AG04450 (cell line): Measurements from ENCODE around the gene TPST1. TPM values are rescaled to one million over a fixed set of nuclear protein-coding genes. Genes with fewer than 3 reads are reported as not detected.
A peak's percentile ranks its signal among the peaks of the same experiment; 100 is the strongest.
"Not testable (repeated sequence)": the region's sequence is repeated elsewhere in the genome, so short reads cannot be mapped to it uniquely, and the experiment has no call there.

ENCODE experiments used
- CTCF ChIA-PET: fragments of 300-600, 350-600 bp; formaldehyde crosslinking; extraction: SDS; loops from one replicate; lab custom pipeline; 2022; ENCODE audit warnings: antibody characterized with exemption, inconsistent platforms; lab: Charles Lee
- POLR2A ChIA-PET: fragments of 350-600 bp; formaldehyde crosslinking; extraction: SDS; loops from one replicate; lab custom pipeline; 2021; ENCODE audit warnings: antibody characterized with exemption, inconsistent platforms; lab: Yijun Ruan, JAX
- DNase-seq: peaks from one replicate; pipeline ENCODE4 v3.0.0-alpha.2; 2011; ENCODE audit warnings: low read depth, low spot score
- H3K27ac ChIP-seq: one replicate; pipeline ENCODE4 v1.5.1; 2012; ENCODE audit warnings: low read depth, low read length, control low read depth
- H3K27me3 ChIP-seq: one replicate; pipeline ENCODE4 v1.6.0; 2012; ENCODE audit warnings: low read length; ENCODE audit not compliant: control insufficient read depth, insufficient read depth
- H3K4me3 ChIP-seq: 2 replicates; pipeline ENCODE4 v1.5.1; 2011; ENCODE audit warnings: mild to moderate bottlenecking, low read depth, low read length, control low read depth
- H3K9me3 ChIP-seq: 2 replicates; pipeline ENCODE4 v1.5.1; 2012; ENCODE audit warnings: low read length; ENCODE audit not compliant: control insufficient read depth, insufficient read depth
- polyA plus RNA-seq: library from polyadenylated mRNA; depleted of rRNA; stranded (reverse); fragments of >200 nt; gene quantifications from 2 replicates; pipeline ENCODE4 v1.2.3, GENCODE V29; 2011
- TF ChIP-seq, protein P1 (sequence below): IDR thresholded peaks from 2 replicates; pipeline ENCODE4 v1.5.1; 2011; ENCODE audit warnings: low read depth, low read length, control low read depth, inconsistent platforms

TPST1 gene
- polyA plus RNA-seq, 1 experiment, result 129 TPM

DNA sequence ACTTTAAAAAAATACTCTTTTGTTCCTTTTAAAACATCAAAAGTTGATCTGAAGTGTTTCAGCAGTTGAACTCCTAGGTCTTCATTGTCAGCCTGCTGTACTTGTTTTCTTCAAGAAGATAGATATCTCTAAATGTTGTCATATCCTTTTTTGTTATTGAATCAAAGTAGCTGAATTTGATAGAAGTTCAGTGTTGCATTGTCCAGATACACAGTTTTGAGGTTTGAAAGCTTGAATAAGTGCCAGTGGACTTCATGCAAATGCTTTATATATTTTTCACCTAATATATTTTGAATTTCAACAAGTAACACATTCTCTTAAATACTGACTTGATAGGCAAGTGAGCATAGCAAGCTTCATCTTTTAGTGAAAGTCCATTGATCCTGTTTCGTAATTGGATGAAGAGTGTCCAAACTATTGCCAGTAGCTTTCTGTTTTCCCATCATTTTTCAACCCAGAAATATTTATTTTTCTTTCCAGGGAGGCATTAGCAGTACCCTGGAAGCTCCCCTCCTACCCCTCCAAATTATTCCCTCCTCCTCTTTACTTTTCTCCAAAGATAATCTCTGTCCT lies 114.4 kb downstream of the TPST1 start:
- H3K27me3 ChIP-seq, result no peaks in the 10 kb centered on the region
- H3K4me3 ChIP-seq, result no peak overlapping the region
- DNase-seq, result no peak
- no peak overlapping the region for H3K27ac ChIP-seq
- no peaks in the 10 kb centered on the region; the same call in none of the 2 replicates for H3K9me3 ChIP-seq
- TF ChIP-seq, protein P1, sequence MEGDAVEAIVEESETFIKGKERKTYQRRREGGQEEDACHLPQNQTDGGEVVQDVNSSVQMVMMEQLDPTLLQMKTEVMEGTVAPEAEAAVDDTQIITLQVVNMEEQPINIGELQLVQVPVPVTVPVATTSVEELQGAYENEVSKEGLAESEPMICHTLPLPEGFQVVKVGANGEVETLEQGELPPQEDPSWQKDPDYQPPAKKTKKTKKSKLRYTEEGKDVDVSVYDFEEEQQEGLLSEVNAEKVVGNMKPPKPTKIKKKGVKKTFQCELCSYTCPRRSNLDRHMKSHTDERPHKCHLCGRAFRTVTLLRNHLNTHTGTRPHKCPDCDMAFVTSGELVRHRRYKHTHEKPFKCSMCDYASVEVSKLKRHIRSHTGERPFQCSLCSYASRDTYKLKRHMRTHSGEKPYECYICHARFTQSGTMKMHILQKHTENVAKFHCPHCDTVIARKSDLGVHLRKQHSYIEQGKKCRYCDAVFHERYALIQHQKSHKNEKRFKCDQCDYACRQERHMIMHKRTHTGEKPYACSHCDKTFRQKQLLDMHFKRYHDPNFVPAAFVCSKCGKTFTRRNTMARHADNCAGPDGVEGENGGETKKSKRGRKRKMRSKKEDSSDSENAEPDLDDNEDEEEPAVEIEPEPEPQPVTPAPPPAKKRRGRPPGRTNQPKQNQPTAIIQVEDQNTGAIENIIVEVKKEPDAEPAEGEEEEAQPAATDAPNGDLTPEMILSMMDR, result no peak
- ChIA-PET POLR2A (interaction anchor here (0.6 to 0.7 kb wide), 2 partner anchors 101 to 132 kb away, joined by 3 to 4 read pairs; no protein-coding TSS in a partner anchor), CTCF (interaction anchor here (1.0 kb wide), 1 partner anchor 178 kb away, joined by 3 read pairs; no protein-coding TSS in a partner anchor)

DNA sequence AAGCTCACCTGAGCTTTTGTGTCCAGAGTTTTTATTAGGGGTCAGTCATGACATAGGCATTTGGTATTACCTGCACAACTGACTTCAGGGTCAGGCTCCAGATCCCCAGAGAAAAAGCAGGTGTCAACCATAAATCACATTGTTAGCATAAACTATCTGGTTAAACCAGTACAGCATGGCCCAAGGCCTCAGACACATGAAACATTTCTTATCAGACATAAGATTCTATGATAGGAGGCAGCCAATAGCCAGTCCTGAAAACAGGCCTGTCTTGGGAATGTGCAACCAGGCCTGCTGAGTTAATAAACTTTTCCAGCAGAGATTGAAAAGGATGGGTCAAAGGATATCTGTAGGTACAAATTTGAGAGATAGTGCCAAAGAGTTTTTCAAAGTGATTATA lies 116.1 kb downstream of the TPST1 start:
- TF ChIP-seq, protein P1, result no peak
- Histone ChIP-seq H3K4me3 (no peak overlapping the region), H3K27me3 (no peaks in the 10 kb centered on the region), H3K9me3 (no peaks in the 10 kb centered on the region; the same call in none of the 2 replicates), H3K27ac (no peak overlapping the region)
- DNase-seq, result no peak
- ChIA-PET POLR2A (no interaction called here), CTCF (no interaction called here)

DNA sequence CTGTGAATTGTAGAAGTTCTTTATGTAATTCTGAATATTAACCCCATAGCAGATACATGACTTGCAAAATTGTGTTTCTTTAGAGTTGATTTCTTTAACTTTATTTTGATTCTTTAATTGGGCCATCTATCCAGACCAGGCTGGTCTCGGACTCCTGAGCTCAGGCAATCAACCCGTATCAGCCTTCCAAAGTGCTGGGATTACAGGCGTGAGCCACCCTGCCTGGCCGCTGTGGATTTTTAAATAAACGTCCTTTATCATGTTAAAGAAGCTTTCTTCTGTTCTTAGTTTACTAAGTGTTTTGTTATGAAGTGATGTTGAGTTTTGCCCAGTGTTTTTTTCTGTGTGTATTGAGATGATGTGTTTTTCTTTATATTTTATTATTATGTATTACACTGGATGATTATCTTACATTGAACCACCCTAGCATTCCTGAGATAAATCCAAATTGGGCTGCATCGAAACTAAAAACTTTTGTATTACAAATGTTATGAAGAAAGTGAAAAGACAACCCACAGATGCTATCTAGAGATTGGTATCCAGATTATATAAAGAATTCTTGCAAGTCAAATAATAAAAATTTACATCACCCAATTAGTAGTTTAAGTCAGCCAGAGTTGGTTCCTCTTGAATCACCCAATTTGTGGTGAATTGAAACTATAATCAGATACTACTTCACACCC lies 118.1 kb downstream of the TPST1 start:
- ChIA-PET POLR2A (no interaction called here), CTCF (no interaction called here)
- no peak overlapping the region for H3K4me3 ChIP-seq
- TF ChIP-seq, protein P1, result no peak
- no peak overlapping the region for H3K27ac ChIP-seq
- H3K27me3 ChIP-seq, result no peaks in the 10 kb centered on the region
- H3K9me3 ChIP-seq, result no peaks in the 10 kb centered on the region; the same call in none of the 2 replicates
- no peak for DNase-seq

DNA sequence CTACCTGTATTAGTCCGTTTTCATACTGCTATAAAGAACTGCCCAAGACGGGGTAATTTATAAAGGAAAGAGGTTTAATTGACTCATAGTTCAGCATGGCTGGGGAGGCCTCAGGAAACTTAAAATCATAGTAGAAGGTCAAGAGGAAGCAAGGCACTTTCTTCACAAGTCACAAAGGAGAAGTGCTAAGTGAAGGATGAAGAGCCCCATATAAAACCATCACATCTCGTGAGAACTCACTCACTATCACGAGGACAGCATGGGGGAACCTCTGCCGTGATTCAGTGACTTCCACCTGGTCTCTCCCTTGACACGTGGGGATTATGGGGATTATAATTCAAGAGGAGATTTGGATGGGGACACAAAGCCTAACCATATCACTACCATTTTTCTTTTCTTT lies 119.9 kb downstream of the TPST1 start:
- H3K9me3 ChIP-seq, H3K4me3 ChIP-seq, H3K27ac ChIP-seq, H3K27me3 ChIP-seq, DNase-seq, POLR2A ChIA-PET: not testable (repeated sequence)
- CTCF ChIA-PET, result interaction anchor here (0.7 kb wide), 1 partner anchor 26 kb away, joined by 5 read pairs; no protein-coding TSS in a partner anchor

DNA sequence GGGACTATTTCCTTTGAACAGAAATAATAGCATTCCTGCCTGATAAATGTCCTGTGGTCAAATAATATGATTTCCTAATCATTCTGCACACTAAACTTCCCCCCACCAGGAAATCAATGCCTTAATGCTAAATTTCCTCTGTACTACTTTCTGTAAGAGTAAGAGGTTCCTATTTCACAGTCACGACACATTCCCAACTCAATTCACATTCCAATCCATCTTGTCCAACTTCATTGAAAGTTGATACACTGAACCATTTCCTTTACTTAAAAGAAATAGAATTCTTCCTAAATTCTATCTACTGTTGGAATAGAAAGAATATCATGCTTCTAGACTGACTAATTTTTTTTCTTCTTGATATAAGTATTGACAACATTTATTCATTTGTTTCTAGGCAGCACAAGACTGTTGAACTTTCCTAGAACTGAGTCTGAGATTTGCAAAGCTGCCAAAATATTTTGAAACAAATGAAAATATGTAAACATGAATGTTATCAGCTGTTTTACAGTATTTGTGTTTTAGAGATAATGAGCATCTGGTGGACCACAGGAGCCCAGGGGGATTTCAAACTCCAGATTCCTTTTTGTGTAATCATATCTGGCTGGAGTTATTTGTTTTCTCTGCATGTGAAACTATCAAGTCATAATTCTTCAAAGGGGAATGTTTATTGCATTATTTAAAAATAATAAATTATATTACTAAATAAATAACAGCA lies 121.5 kb downstream of the TPST1 start:
- ChIA-PET CTCF (interaction anchor here (0.9 kb wide), 1 partner anchor 51 kb away, joined by 3 read pairs; no protein-coding TSS in a partner anchor), POLR2A (no interaction called here)
- peak; percentile 86 for DNase-seq
- H3K27me3 ChIP-seq, result no peaks in the 10 kb centered on the region
- no peaks in the 10 kb centered on the region for H3K9me3 ChIP-seq
- no peak overlapping the region for H3K4me3 ChIP-seq
- no peak overlapping the region for H3K27ac ChIP-seq
- TF ChIP-seq, protein P1, result no peak
